Measurements from ENCODE around the gene CMSS1.

Gene CMSS1

GRCh38 chr3:100125161-100125938 lies 307.7 kb downstream of the CMSS1 start:
- H3K4me3 ChIP-seq (ENCODE audit: low read length), result no peak overlapping the region
- no peak for TF ChIP-seq CTCF (IDR thresholded peaks at IDR 0.05; ENCODE audit: insufficient read depth, low read depth, low read length, missing control alignments)
- DNase-seq (ENCODE audit: low read depth), result no peak

- no peak for TF ChIP-seq CTCF (IDR thresholded peaks at IDR 0.05; ENCODE audit: insufficient read depth, low read depth, low read length, missing control alignments)
- no peak for DNase-seq (ENCODE audit: low read depth)
- no peak overlapping the region for H3K4me3 ChIP-seq (ENCODE audit: low read length)
These were observed 310.1 kb downstream of the CMSS1 start for GRCh38 chr3:100127792-100128191.

- no peak for DNase-seq (ENCODE audit: low read depth)
- no peak for TF ChIP-seq CTCF (IDR thresholded peaks at IDR 0.05; ENCODE audit: insufficient read depth, low read depth, low read length, missing control alignments)
- no peak overlapping the region for H3K4me3 ChIP-seq (ENCODE audit: low read length)
These were observed 310.9 kb downstream of the CMSS1 start for GRCh38 chr3:100128565-100128964.

GRCh38 chr3:100129941-100130340 lies 312.3 kb downstream of the CMSS1 start:
- no peak for TF ChIP-seq CTCF (IDR thresholded peaks at IDR 0.05; ENCODE audit: insufficient read depth, low read depth, low read length, missing control alignments)
- no peak overlapping the region for H3K4me3 ChIP-seq (ENCODE audit: low read length)
- DNase-seq (ENCODE audit: low read depth), result no peak

- no peak for DNase-seq (ENCODE audit: low read depth)
- no peak for TF ChIP-seq CTCF (IDR thresholded peaks at IDR 0.05; ENCODE audit: insufficient read depth, low read depth, low read length, missing control alignments)
- no peak overlapping the region for H3K4me3 ChIP-seq (ENCODE audit: low read length)
These were observed 313.6 kb downstream of the CMSS1 start for GRCh38 chr3:100131241-100131640.

- no peak for DNase-seq (ENCODE audit: low read depth)
- no peak overlapping the region for H3K4me3 ChIP-seq (ENCODE audit: low read length)
- no peak for TF ChIP-seq CTCF (IDR thresholded peaks at IDR 0.05; ENCODE audit: insufficient read depth, low read depth, low read length, missing control alignments)
These were observed 319.3 kb downstream of the CMSS1 start for GRCh38 chr3:100136921-100137320.

GRCh38 chr3:100140976-100141375 lies 323.3 kb downstream of the CMSS1 start:
- no peak for DNase-seq (ENCODE audit: low read depth)
- no peak overlapping the region for H3K4me3 ChIP-seq (ENCODE audit: low read length)
- TF ChIP-seq CTCF (IDR thresholded peaks at IDR 0.05; ENCODE audit: insufficient read depth, low read depth, low read length, missing control alignments), result no peak

Data from epithelial cell of esophagus (primary cell).